Body of pancreas (tissue), 4 donors: Measurements from ENCODE around the gene THSD4.

Source experiments
- CTCF ChIP-seq, 7 experiments: fragments of 450-650 bp in 4 of 7; fragments of 200-600 bp in 3 of 7; sonication (generic) in 3 of 7; IDR thresholded peaks; one replicate each; pipeline ENCODE4 v1.5.1; 2016 to 2019; ENCODE audit warnings: antibody characterized with exemption in 7 of 7
- POLR2A ChIP-seq, 3 donors: fragments of 450-650 bp; IDR thresholded peaks; one replicate each; pipeline ENCODE4 v1.6.1; 2016; ENCODE audit warnings: antibody characterized with exemption in 3 of 3, mild to moderate bottlenecking in 2 of 3

DNA sequence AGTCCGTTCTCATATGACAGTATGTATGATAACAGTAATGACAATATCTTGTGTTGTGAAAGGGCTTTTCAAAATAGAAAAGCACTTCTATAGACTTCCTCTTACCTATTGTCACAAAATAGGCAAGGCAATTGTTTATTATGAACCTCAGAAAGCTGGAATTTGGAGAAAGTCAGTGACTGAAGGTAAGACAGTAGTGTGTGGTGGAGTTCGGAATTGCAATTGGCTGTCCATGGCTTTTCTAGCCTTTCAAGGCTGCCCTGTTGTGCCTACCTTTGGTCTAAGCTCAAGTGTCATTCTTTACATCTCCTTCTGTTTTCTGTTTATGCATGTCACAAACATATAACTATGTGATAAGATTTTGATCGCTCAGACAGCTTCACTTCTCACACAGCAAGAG, 475.8 kb downstream of the THSD4 start:
- TF ChIP-seq POLR2A (IDR thresholded peaks at IDR 0.05) (no peak), CTCF (IDR thresholded peaks at IDR 0.05) (no peak)
